ENCODE measurements around the gene NEURL2.
A peak's percentile ranks its signal among the peaks of the same experiment; 100 is the strongest.

NEURL2 gene

GRCh38 chr20:45857882-45858216, 33.2 kb downstream of the NEURL2 start:
- H3K36me3 ChIP-seq (ENCODE audit: control insufficient read depth in 1 of 2, insufficient read depth in 2 of 2, low read length in 2 of 2), result peaks cover 0 to 7% of the 10 kb centered on the region in 2 experiments
- peak overlapping the region; percentile 92 for H2AFZ ChIP-seq (ENCODE audit: insufficient read depth, low read length, poor library complexity)
- peak overlapping the region; percentile 81 for H4K91ac ChIP-seq (ENCODE audit: low read depth, low read length)
- WGBS (ENCODE audit: extremely low coverage, insufficient coverage, insufficient read length), result no CpG with 5 or more reads among the region's 13 CpGs
- H2BK5ac ChIP-seq (ENCODE audit: low read depth, low read length, poor library complexity), result peak overlapping the region; percentile 41
- H3K9me3 ChIP-seq (ENCODE audit: insufficient read depth, low read depth, low read length), result no peaks in the 10 kb centered on the region
- H3K9ac ChIP-seq (ENCODE audit: low read length), result peak overlapping the region; percentile 49
- H3K79me2 ChIP-seq (ENCODE audit: control insufficient read depth, insufficient read depth, low read length, poor library complexity), result peaks cover 1% of the 10 kb centered on the region
- peak overlapping the region; percentile 81 for H4K12ac ChIP-seq (ENCODE audit: low read depth, low read length)
- peak overlapping the region; percentile 75 for H3K4me3 ChIP-seq (ENCODE audit: low read depth, low read length)
- peak overlapping the region; percentile 65 for H3K14ac ChIP-seq (ENCODE audit: low read length)
- peak overlapping the region; percentile 91 for H4K8ac ChIP-seq (ENCODE audit: low read depth, low read length)
- no peak overlapping the region for H2BK12ac ChIP-seq (ENCODE audit: low read length)
- peak overlapping the region; percentile 8 for H2AK5ac ChIP-seq (ENCODE audit: low read length)
- peaks cover 3 to 5% of the 10 kb centered on the region in 2 experiments for H3K4me1 ChIP-seq (ENCODE audit: control insufficient read depth in 1 of 2, insufficient read depth in 2 of 2, low read length in 2 of 2)
- no peaks in the 10 kb centered on the region for H3K27me3 ChIP-seq (ENCODE audit: insufficient read depth, low read length)
- H3K4me2 ChIP-seq (ENCODE audit: low read length), result peak overlapping the region; percentile 88
- no peak overlapping the region for H3K27ac ChIP-seq (ENCODE audit: low read depth, low read length)
- peak overlapping the region; percentile 29 for H2BK120ac ChIP-seq (ENCODE audit: insufficient read depth, low read length, poor library complexity)
- H3K18ac ChIP-seq (ENCODE audit: low read length), result peak overlapping the region; percentile 75
- no peak for DNase-seq
- peak overlapping the region; percentile 71 for H3K4ac ChIP-seq (ENCODE audit: low read depth, low read length)
- peaks cover 5% of the 10 kb centered on the region for H3K79me1 ChIP-seq (ENCODE audit: low read length)
- no peak overlapping the region for H3K23ac ChIP-seq (ENCODE audit: low read length)

DNA sequence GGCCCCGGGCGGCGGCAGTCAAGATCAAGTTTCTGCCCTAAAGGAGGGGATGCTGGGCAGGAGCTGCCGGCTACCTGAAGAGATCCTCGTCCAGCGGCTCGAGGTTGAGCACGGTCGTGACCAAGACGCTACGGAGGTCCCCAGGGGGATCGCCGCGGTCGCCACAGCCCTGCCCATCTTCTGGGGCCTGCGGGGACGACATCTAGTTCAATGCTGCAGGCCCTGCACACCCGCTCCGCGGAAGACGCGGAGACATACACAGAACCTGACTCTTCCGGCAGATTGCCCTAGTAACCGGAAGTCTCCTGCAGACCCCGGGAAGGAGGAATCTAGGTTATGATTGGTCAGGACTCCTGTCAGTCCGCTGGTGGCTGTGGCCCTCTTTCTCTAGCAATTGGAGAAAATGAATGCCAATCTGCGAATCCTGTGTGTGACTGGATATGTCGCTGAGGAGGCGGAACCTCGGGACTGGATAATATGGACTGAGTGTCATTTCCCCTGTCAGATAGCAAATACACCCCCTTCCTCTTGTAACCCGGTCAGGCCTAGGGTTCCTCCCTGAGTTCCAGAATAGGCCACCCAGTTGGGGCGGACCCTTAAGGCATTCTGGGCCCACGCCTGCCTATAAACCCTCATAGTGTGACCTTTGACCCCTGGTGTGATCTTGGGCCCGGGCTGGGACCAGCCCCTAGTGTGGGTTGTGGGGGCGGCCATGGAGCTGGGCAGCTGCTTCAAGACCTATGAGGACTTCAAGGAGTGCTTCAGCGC, 33.7 kb downstream of the NEURL2 start, which contains the start of the genes ACOT8 and ZSWIM3:
ACOT8 (minus strand) TSS at position 279 of the 768 bp plus-strand sequence; CDS start at position 202, 77 bp downstream.
ZSWIM3 (plus strand) TSS at position 501 of the 768 bp plus-strand sequence; CDS start at position 713, 212 bp downstream.
- Histone ChIP-seq H3K9me3 (ENCODE audit: insufficient read depth, low read depth, low read length) (no peaks in the 10 kb centered on the region), H4K12ac (ENCODE audit: low read depth, low read length) (peak within 1 kb of the TSS; percentile 81), H3K27ac (ENCODE audit: low read depth, low read length) (no peak within 1 kb of the TSS), H2BK12ac (ENCODE audit: low read length) (no peak within 1 kb of the TSS), H3K23ac (ENCODE audit: low read length) (no peak within 1 kb of the TSS), H4K91ac (ENCODE audit: low read depth, low read length) (peak within 1 kb of the TSS; percentile 81), H2AFZ (ENCODE audit: insufficient read depth, low read length, poor library complexity) (peak within 1 kb of the TSS; percentile 92), H2BK120ac (ENCODE audit: insufficient read depth, low read length, poor library complexity) (peak within 1 kb of the TSS; percentile 29), H3K36me3 (ENCODE audit: control insufficient read depth in 1 of 2, insufficient read depth in 2 of 2, low read length in 2 of 2) (peaks cover 0 to 7% of the 10 kb centered on the region in 2 experiments), H2BK5ac (ENCODE audit: low read depth, low read length, poor library complexity) (peak within 1 kb of the TSS; percentile 41), H3K18ac (ENCODE audit: low read length) (peak within 1 kb of the TSS; percentile 75), H3K14ac (ENCODE audit: low read length) (peak within 1 kb of the TSS; percentile 69), H3K79me1 (ENCODE audit: low read length) (peaks cover 5% of the 10 kb centered on the region), H3K4ac (ENCODE audit: low read depth, low read length) (peak within 1 kb of the TSS; percentile 71), H3K27me3 (ENCODE audit: insufficient read depth, low read length) (no peaks in the 10 kb centered on the region), H3K4me3 (ENCODE audit: low read depth, low read length) (peak within 1 kb of the TSS; percentile 80), H3K9ac (ENCODE audit: low read length) (peak within 1 kb of the TSS; percentile 49), H3K4me1 (ENCODE audit: control insufficient read depth in 1 of 2, insufficient read depth in 2 of 2, low read length in 2 of 2) (peaks cover 3 to 5% of the 10 kb centered on the region in 2 experiments), H3K4me2 (ENCODE audit: low read length) (peak within 1 kb of the TSS; percentile 90), H2AK5ac (ENCODE audit: low read length) (peak within 1 kb of the TSS; percentile 24), H4K8ac (ENCODE audit: low read depth, low read length) (peak within 1 kb of the TSS; percentile 91), H3K79me2 (ENCODE audit: control insufficient read depth, insufficient read depth, low read length, poor library complexity) (peaks cover 1% of the 10 kb centered on the region)
- DNase-seq, result peak; percentile 98 to 100
- WGBS (ENCODE audit: extremely low coverage, insufficient coverage, insufficient read length), result no CpG with 5 or more reads among the region's 36 CpGs

DNA sequence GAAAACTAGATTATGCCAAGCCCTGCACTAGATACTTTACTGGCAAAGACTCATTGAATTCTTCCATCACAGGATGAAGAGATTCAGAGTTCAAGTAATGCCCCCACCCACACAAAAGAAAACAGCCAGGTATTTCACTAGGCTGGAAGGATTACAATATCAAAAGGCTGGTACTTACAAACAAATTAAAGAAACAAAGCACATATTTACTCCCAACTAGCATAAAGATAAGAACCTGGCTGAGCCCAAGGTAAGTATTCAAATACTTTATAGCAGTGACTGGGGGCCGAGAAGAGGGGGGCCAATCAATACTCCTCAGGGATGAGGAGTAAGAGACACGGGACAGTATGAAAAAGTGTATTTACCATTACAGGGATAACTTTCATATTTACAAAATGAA, 37.5 kb downstream of the NEURL2 start:
- peaks cover 3 to 5% of the 10 kb centered on the region in 2 experiments for H3K4me1 ChIP-seq (ENCODE audit: control insufficient read depth in 1 of 2, insufficient read depth in 2 of 2, low read length in 2 of 2)
- H3K4ac ChIP-seq (ENCODE audit: low read depth, low read length), result no peak overlapping the region
- H4K8ac ChIP-seq (ENCODE audit: low read depth, low read length), result no peak overlapping the region
- H3K14ac ChIP-seq (ENCODE audit: low read length), result no peak overlapping the region
- H3K23ac ChIP-seq (ENCODE audit: low read length), result no peak overlapping the region
- H2AK5ac ChIP-seq (ENCODE audit: low read length), result no peak overlapping the region
- WGBS (ENCODE audit: extremely low coverage, insufficient coverage, insufficient read length), result no CpG with 5 or more reads among the region's 2 CpGs
- no peak overlapping the region for H4K91ac ChIP-seq (ENCODE audit: low read depth, low read length)
- H3K79me1 ChIP-seq (ENCODE audit: low read length), result peaks cover 5% of the 10 kb centered on the region
- no peak overlapping the region for H2BK120ac ChIP-seq (ENCODE audit: insufficient read depth, low read length, poor library complexity)
- no peaks in the 10 kb centered on the region for H3K9me3 ChIP-seq (ENCODE audit: insufficient read depth, low read depth, low read length)
- H3K27me3 ChIP-seq (ENCODE audit: insufficient read depth, low read length), result no peaks in the 10 kb centered on the region
- H2BK12ac ChIP-seq (ENCODE audit: low read length), result no peak overlapping the region
- no peak overlapping the region for H3K4me3 ChIP-seq (ENCODE audit: low read depth, low read length)
- H3K9ac ChIP-seq (ENCODE audit: low read length), result no peak overlapping the region
- H2BK5ac ChIP-seq (ENCODE audit: low read depth, low read length, poor library complexity), result no peak overlapping the region
- no peak overlapping the region for H3K18ac ChIP-seq (ENCODE audit: low read length)
- H4K12ac ChIP-seq (ENCODE audit: low read depth, low read length), result no peak overlapping the region
- no peak for DNase-seq
- peaks cover 1% of the 10 kb centered on the region for H3K79me2 ChIP-seq (ENCODE audit: control insufficient read depth, insufficient read depth, low read length, poor library complexity)
- no peak overlapping the region for H2AFZ ChIP-seq (ENCODE audit: insufficient read depth, low read length, poor library complexity)
- H3K4me2 ChIP-seq (ENCODE audit: low read length), result no peak overlapping the region
- peaks cover 2 to 9% of the 10 kb centered on the region in 2 experiments for H3K36me3 ChIP-seq (ENCODE audit: control insufficient read depth in 1 of 2, insufficient read depth in 2 of 2, low read length in 2 of 2)
- H3K27ac ChIP-seq (ENCODE audit: low read depth, low read length), result no peak overlapping the region

DNA sequence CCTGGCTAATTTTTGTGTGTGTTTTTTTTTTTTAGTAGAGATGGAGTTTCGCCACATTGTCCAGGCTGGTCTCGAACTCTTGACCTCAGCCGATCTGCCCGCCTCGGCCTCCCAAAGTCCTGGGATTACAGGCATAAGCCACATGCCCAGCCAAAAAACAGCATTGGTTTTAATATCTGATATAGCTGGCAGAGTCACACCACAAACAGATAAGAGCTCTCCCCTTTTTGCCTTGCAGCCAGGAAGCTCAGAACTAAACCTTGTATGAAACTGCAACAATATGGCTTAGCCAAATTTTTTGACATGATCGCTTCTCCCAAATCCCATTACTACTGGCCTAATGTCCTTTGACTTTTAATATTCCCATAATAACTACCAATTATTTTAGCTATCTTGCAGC, 38.7 kb downstream of the NEURL2 start:
- no peak for DNase-seq
- Histone ChIP-seq H3K4me3 (ENCODE audit: low read depth, low read length) (no peak overlapping the region), H2AK5ac (ENCODE audit: low read length) (no peak overlapping the region), H2BK5ac (ENCODE audit: low read depth, low read length, poor library complexity) (no peak overlapping the region), H3K9ac (ENCODE audit: low read length) (no peak overlapping the region), H3K79me2 (ENCODE audit: control insufficient read depth, insufficient read depth, low read length, poor library complexity) (peaks cover 1% of the 10 kb centered on the region), H3K23ac (ENCODE audit: low read length) (no peak overlapping the region), H3K18ac (ENCODE audit: low read length) (no peak overlapping the region), H2AFZ (ENCODE audit: insufficient read depth, low read length, poor library complexity) (no peak overlapping the region), H3K27me3 (ENCODE audit: insufficient read depth, low read length) (no peaks in the 10 kb centered on the region), H3K27ac (ENCODE audit: low read depth, low read length) (no peak overlapping the region), H2BK12ac (ENCODE audit: low read length) (no peak overlapping the region), H3K79me1 (ENCODE audit: low read length) (peaks cover 2% of the 10 kb centered on the region), H2BK120ac (ENCODE audit: insufficient read depth, low read length, poor library complexity) (no peak overlapping the region), H3K4ac (ENCODE audit: low read depth, low read length) (no peak overlapping the region), H3K9me3 (ENCODE audit: insufficient read depth, low read depth, low read length) (no peaks in the 10 kb centered on the region), H4K91ac (ENCODE audit: low read depth, low read length) (no peak overlapping the region), H3K4me1 (ENCODE audit: control insufficient read depth in 1 of 2, insufficient read depth in 2 of 2, low read length in 2 of 2) (peaks cover 0 to 3% of the 10 kb centered on the region in 2 experiments), H4K12ac (ENCODE audit: low read depth, low read length) (no peak overlapping the region), H3K14ac (ENCODE audit: low read length) (no peak overlapping the region), H4K8ac (ENCODE audit: low read depth, low read length) (no peak overlapping the region), H3K4me2 (ENCODE audit: low read length) (no peak overlapping the region), H3K36me3 (ENCODE audit: control insufficient read depth in 1 of 2, insufficient read depth in 2 of 2, low read length in 2 of 2) (peaks cover 5 to 12% of the 10 kb centered on the region in 2 experiments)
- WGBS (ENCODE audit: extremely low coverage, insufficient coverage, insufficient read length), result no CpG with 5 or more reads among the region's 6 CpGs

All from trophoblast cell (in vitro differentiated cells and primary cell).